Ovary (tissue), 3 donors: Measurements from ENCODE around the gene RASD1.

ENCODE experiments used
- EP300 ChIP-seq: sonication (generic); formaldehyde crosslinking; IDR thresholded peaks from one replicate; pipeline ENCODE4 v1.6.1; 2017; ENCODE audit warnings: antibody characterized with exemption
- POLR2A ChIP-seq: fragments of 450-650 bp; IDR thresholded peaks from one replicate; pipeline ENCODE4 v1.6.1; 2017; ENCODE audit warnings: antibody characterized with exemption, mild to moderate bottlenecking, moderate library complexity
- TF ChIP-seq, protein P1 (sequence below), 3 donors: fragments of 450-650 bp in 2 of 3; fragments of 200-600 bp in 1 of 3; IDR thresholded peaks; one replicate each; pipeline versions ENCODE4 v1.5.1 to v1.8.0; 2016 to 2022; ENCODE audit warnings: antibody characterized with exemption in 3 of 3, mild to moderate bottlenecking in 1 of 3
- donor health status: DM: no; HTN: no; CAD: no.

- TF ChIP-seq, protein P1, sequence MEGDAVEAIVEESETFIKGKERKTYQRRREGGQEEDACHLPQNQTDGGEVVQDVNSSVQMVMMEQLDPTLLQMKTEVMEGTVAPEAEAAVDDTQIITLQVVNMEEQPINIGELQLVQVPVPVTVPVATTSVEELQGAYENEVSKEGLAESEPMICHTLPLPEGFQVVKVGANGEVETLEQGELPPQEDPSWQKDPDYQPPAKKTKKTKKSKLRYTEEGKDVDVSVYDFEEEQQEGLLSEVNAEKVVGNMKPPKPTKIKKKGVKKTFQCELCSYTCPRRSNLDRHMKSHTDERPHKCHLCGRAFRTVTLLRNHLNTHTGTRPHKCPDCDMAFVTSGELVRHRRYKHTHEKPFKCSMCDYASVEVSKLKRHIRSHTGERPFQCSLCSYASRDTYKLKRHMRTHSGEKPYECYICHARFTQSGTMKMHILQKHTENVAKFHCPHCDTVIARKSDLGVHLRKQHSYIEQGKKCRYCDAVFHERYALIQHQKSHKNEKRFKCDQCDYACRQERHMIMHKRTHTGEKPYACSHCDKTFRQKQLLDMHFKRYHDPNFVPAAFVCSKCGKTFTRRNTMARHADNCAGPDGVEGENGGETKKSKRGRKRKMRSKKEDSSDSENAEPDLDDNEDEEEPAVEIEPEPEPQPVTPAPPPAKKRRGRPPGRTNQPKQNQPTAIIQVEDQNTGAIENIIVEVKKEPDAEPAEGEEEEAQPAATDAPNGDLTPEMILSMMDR (IDR thresholded peaks at IDR 0.05), result no peak
- TF ChIP-seq POLR2A, result peak; percentile 55
- no peak for TF ChIP-seq EP300
Observed at GRCh38 chr17:17476865-17477467, 19.2 kb downstream of the RASD1 start, which contains the start of gene MED9.
